Left ventricle myocardium superior (tissue), 1 donor: Measurements from ENCODE around the gene NSMF. TPM values are rescaled to one million over a fixed set of nuclear protein-coding genes. Genes with fewer than 3 reads are reported as not detected.
"Not testable (repeated sequence)": the region's sequence is repeated elsewhere in the genome, so short reads cannot be mapped to it uniquely, and the experiment has no call there.

Source experiments
- ATAC-seq: fragments of 200-7000 bp; cut with Tn5 transposase; one replicate; pipeline ENCODE4 v1.9.1; 2020; ENCODE audit warnings: mild to moderate bottlenecking, moderate library complexity
- DNase-seq: peaks from one replicate; pipeline ENCODE4 v3.0.0-alpha.2; 2020
- intact Hi-C: fragments of 100-400 bp; cut with micrococcal nuclease; formaldehyde crosslinking; loops from one replicate; pipeline ENCODE4 v1.11.0; 2022
- total RNA-seq: library from RNA; stranded (reverse); fragmentation: NEBNext Ultra II Directional; extraction: Animal tissue kit (Norgen Biotek cat#: 25700); gene quantifications from one replicate; pipeline ENCODE4 v1.2.1, GENCODE V29; 2021
- donor health status: DM: no; HTN: yes; CAD: no; lungs with severe emphysema.

Gene NSMF
- total RNA-seq, 1 donor from 2014 or later: 10.2 TPM

DNA sequence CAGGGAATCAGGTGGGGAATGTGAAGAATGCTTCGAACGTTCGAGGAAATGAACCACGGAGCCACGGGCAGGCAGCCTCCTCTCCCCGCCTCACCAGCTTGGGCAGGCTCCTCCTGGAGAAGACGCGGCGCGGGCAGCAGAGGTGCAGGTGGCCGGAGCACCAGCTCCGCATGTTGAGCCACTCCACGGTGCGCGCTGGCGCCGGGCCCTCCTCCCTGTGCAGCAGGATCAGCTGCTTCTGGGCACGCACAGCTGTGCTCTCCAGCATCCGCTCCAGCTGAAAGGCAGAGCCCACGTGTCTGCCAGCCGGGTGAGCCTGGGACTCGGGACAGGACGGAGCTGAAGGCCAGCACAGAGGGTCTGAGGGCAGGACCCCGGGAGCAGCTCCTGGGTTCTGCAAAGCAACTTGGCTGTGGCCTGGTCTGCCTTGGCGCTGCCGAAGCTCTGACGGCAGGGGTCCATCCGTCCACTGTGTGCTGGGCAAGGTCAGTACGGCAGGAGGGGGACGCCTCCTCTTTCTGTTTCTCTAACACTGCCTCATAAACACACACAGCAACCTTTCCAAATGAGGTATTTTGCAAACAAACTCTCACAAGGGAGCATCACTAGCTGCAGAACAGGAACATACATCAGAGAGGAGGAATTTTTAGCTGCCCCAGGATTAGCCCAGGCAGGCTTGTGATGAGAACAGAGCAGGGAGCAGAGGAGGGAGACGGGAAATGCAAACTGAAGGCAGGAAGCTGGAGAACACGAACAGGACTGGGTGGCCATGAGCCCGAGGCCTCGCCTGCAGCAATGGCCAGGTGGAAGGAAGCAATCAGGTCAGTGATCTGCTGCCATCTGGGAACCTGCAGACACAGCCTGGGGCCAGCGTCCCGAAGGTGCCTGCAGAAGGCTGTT, 20.1 kb upstream of the NSMF start:
- intact Hi-C loops: no loop called here
- no peak for ATAC-seq
- peak; percentile 29 for DNase-seq

- intact Hi-C loops: no loop called here
- ATAC-seq (no peak), DNase-seq (peak; percentile 13)
These were observed 19.5 kb upstream of the NSMF start for GRCh38 chr9:137478613-137478961.

DNA sequence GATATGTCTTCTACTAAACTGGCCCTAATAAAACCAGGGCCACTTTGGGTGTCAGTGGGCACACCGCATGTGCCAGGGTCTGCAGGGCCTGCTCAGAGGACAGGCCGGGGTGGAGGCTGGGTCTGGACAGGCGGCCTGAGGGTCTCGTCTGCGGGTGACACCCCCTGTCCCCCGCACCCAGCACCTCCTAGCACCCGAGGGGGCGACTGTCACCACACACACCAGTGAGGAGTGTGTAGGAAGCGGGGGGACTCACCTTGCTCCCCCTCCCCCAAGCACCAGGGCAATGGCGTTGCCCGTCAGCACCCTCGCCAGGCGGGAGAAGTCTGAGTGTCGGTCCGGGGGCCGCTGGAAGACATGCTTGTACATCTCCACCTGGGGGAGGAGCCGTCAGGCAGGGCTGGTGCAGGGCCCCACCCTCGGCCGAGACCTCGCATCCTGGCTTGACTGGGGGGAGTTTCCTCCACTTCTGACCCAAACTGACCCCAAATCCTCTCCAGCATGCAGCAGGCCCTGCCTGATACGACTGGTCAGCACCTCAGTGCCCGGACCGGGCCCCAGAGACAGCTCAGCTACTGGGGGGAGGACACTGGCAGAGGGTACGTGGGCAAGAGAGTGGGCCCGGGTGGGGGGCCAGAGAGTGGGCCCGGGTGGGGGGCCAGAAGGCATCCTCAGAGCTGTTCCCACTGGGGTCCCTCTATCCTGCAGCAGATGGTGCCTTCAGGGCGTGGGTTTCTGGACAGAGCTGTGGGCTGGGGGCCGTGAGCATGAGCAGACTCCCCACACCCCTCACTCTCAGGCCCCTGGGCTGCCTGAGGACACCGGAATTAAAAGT, 18.9 kb upstream of the NSMF start:
- peak; percentile 17 for DNase-seq

GRCh38 chr9:137476856-137477255, 17.7 kb upstream of the NSMF start:
- ATAC-seq (no peak), DNase-seq (peak; percentile 28)
- intact Hi-C loops: no loop called here

More for the DNA sequence above, 18.9 kb upstream of the NSMF start:
- no peak for ATAC-seq
- intact Hi-C loops: no loop called here

- intact Hi-C loops: no loop called here
- DNase-seq (no peak), ATAC-seq (no peak)
These were observed 16.5 kb upstream of the NSMF start for GRCh38 chr9:137475666-137476065.

DNA sequence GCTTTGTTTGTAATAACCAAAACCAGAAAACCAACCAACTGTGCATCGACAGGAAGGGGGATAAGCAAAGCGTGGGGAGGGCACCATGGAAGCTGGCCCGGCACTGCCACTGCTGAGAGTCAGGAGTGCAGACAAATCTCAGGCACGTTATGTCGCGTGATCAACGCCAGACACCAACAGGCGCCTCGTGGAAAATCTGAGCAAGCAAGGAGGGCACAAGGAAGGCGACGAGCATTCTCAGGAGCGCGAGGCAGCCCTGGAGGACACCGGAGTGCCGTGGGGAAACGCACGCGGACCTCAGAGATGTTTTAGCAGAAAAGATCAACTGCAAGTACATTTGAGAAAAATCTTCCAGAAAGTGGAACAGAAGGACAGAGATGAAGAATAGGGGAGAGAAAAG, 15.1 kb upstream of the NSMF start:
- no peak for DNase-seq
- intact Hi-C loops: no loop called here

GRCh38 chr9:137470785-137471184, 11.7 kb upstream of the NSMF start:
- DNase-seq (no peak), ATAC-seq (no peak)
- intact Hi-C loops: no loop called here

More for the DNA sequence above, 15.1 kb upstream of the NSMF start:
- ATAC-seq: no peak

- ATAC-seq (no peak), DNase-seq (peak; percentile 6)
- intact Hi-C loops: no loop called here
These were observed 8.8 kb upstream of the NSMF start for GRCh38 chr9:137467896-137468295.

GRCh38 chr9:137467161-137467581, 8.0 kb upstream of the NSMF start:
- intact Hi-C loops: no loop called here
- ATAC-seq: no peak
- peak; percentile 24 for DNase-seq

DNA sequence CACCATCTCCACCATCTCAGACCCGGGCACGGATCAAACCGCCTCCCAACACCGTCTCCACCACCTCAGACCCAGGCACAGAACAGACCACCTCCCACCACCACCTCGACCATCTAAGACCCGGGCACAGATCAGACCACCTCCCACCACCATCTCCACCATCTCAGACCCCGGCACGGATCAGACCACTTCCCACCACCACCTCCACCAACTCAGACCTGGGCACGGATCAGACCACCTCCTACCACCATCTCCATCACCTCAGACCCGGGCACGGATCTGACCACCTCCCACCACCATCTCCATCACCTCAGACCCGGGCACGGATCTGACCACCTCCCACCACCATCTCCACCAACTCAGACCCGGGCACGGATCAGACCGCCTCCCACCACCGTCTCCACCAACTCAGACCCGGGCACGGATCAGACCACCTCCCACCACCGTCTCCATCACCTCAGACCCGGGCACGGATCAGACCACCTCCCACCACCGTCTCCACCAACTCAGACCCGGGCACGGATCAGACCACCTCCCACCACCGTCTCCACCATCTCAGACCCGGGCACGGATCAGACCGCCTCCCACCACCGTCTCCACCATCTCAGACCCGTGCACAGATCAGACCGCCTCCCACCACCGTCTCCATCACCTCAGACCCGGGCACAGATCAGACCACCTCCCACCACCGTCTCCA, 7.4 kb upstream of the NSMF start:
- ATAC-seq, DNase-seq, intact Hi-C loops: not testable (repeated sequence)

GRCh38 chr9:137465720-137466388, 6.7 kb upstream of the NSMF start:
- ATAC-seq: no peak
- intact Hi-C loops: no loop called here
- no peak for DNase-seq

- ATAC-seq (no peak), DNase-seq (no peak)
- intact Hi-C loops: no loop called here
These were observed 6.0 kb upstream of the NSMF start for GRCh38 chr9:137465000-137465719.

GRCh38 chr9:137464291-137464999, 5.3 kb upstream of the NSMF start:
- intact Hi-C loops: no loop called here
- no peak for DNase-seq
- no peak for ATAC-seq

GRCh38 chr9:137463931-137464290, 4.8 kb upstream of the NSMF start:
- ATAC-seq: no peak
- intact Hi-C loops: no loop called here
- DNase-seq: no peak

DNA sequence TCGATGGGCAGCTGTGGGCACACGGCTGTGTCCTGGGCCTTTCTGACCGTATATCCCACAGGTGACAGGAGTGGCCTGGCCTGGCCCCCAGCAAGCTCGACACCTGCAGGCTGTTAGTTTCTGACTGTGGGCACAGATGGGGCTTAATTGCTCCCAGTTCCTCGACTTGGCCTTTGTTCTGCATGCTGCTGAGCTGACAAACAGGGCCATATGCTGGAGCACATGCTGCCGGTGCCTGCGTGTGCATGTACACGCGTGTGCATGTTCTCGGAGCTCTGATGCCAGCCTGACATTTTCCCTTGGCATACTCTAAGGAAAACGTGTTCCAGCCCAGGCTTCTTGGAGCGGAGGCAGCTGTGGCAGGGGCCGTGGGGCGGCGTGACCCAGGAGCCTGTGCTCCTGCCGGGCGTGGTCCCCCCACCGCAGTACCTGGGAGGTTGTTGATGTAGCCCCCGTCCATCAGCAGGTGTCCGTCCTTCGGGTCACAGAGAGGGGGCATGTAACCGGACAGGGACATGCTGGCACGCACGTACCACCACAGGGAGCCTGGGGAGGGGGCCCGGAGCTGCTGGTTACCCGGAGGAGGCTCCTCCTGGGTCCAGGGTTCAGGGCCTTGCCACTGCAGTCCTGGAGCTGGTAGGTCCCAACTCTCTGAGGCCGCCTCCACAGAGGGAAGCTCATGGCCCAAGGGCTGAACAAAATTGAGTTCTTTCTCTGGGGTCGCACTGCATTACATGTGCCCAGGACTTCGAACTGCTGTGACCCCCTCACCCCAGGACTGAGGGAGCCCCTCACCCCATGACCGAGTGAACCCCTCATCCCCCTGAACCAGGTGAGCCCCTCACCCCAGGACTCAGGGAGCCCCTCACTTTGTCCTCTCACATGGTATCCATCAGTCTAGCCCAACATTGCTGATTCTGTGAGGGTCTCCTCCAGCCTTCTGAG, 4.1 kb upstream of the NSMF start:
- DNase-seq (no peak), ATAC-seq (no peak)
- intact Hi-C loops: no loop called here

DNA sequence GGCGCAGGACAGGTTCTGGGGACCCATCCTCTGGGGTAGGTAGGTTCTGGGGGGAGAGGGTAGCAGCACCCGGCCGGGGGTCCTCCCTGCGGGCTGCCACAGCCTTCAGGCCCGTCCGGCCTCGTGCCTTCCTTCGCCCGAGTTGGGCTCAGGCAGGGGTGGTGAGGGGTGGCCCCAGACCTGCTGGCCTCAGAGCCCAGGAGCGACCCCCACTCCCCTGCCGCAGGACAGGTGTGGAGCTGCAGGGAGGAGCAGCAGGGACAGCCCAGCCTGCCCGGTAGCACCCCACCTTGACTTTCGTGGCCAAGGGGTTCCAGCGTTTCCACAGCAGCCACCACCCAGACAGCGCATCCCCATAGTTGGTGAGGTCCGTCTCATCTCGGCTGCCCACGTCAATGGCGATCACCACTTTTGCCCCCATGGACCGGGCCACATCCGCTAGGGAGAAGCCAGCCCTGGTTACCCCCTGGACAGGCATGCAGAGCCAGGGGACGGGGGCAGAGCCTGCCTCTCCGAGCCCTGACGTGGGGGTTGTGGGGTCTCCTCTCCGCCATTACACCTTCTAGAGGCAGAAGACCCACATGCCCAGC, 3.4 kb upstream of the NSMF start:
- ATAC-seq (no peak), DNase-seq (no peak)
- intact Hi-C loops: no loop called here
